Measurements from ENCODE around the gene C22orf15. TPM values are rescaled to one million over a fixed set of nuclear protein-coding genes. Genes with fewer than 3 reads are reported as not detected.

Gene C22orf15
- total and polyA plus RNA-seq, 9 of the 15 experiments (the other 6 are each of a cell fraction or from before 2014, with no cell fraction given): 0.07 TPM; not detected in 8

GRCh38 chr22:23781065-23781464 is 18.3 kb downstream of the C22orf15 start:
- ATAC-seq: no peak
- Histone ChIP-seq H3K9me1 (ENCODE audit: control insufficient read depth, insufficient read depth, low read length) (no peaks in the 10 kb centered on the region), H3K9ac (ENCODE audit: insufficient read depth in 1 of 2, low read depth in 2 of 2, low read length in 2 of 2) (peak overlapping the region in 1 of 2 experiments; percentile 50; a peak in 2 of 4 replicates), H3K27me3 (ENCODE audit: control insufficient read depth in 2 of 2, insufficient read depth in 2 of 2, low read length in 2 of 2) (no peaks in the 10 kb centered on the region), H3K9me3 (replicated peaks; ENCODE audit: control insufficient read depth, insufficient read depth, low read depth, low read length) (no peaks in the 10 kb centered on the region), H2AFZ (ENCODE audit: low read depth, low read length) (peak overlapping the region; percentile 45; the same call in 1 of the 2 replicates), H3K4me3 (no peak overlapping the region), H3K4me2 (ENCODE audit: insufficient read depth, low read length) (no peak overlapping the region), H4K20me1 (replicated peaks; ENCODE audit: control insufficient read depth, insufficient read depth, low read length) (no peaks in the 10 kb centered on the region), H3K4me1 (replicated peaks in 1 of 2; ENCODE audit: control insufficient read depth in 2 of 2, insufficient read depth in 2 of 2, low read length in 2 of 2) (peaks cover 0 to 22% of the 10 kb centered on the region in 2 experiments; a peak in 2 of 5 replicates), H3K36me3 (ENCODE audit: control insufficient read depth, insufficient read depth, low read length) (no peaks in the 10 kb centered on the region), H3K27ac (ENCODE audit: extremely low read depth, low read depth, low read length) (no peak overlapping the region), H3K79me2 (ENCODE audit: control insufficient read depth, insufficient read depth, low read length) (no peaks in the 10 kb centered on the region)
- no TSS peak for BruUV-seq (replicated peaks)
- FAIRE-seq: no peak
- intact Hi-C loops (cut with micrococcal nuclease) (no loop called here), in situ Hi-C loops (cut with MboI) (no loop called here)
- TF ChIP-seq ZNF217 (CRISPR knock-in tag; IDR thresholded peaks at IDR 0.05) (no peak), ZC3H11A (IDR thresholded peaks at IDR 0.05; ENCODE audit: low read depth, low read length) (no peak), ZNF407 (IDR thresholded peaks at IDR 0.05; ENCODE audit: low read depth) (no peak), MYC (IDR thresholded peaks at IDR 0.05; ENCODE audit: low read depth, low read length) (no peak), MYC (CRISPR knock-in tag; IDR thresholded peaks at IDR 0.05; ENCODE audit: borderline replicate concordance, low read depth) (no peak), GATA2 (CRISPR knock-in tag; IDR thresholded peaks at IDR 0.05) (no peak), NFRKB (IDR thresholded peaks at IDR 0.05; ENCODE audit: low read depth) (no peak), ZNF121 (CRISPR knock-in tag; conservative IDR thresholded peaks at IDR 0.05) (no peak)
- no peak for DNase-seq (ENCODE audit: extremely low read depth in 1 of 4, low spot score in 3 of 4)
- WGBS (ENCODE audit: insufficient coverage, low coverage, missing lambda C conversion rate): 61% methylated on average over 8 of the region's 15 CpGs
- CTCF ChIA-PET (ENCODE audit: low intra/inter-chr PET ratio): no interaction called here
- POLR2A ChIA-PET: no interaction called here
